ENCODE results near the gene CRKL. TPM values are rescaled to one million over a fixed set of nuclear protein-coding genes. Genes with fewer than 3 reads are reported as not detected.

CRKL gene
- polyA plus RNA-seq, 3 donors = 26.0 to 37.5 (median 29.4) TPM

Other genes starting within 250 kb of the CRKL start
- not detected for gene SERPIND1, start 143.3 kb upstream of the CRKL start, polyA plus RNA-seq
- 10 to 100 TPM; 22.8 to 74.4 (median 38.2) TPM for gene PI4KA, start 58.6 kb upstream of the CRKL start, polyA plus RNA-seq
- 10 to 100 TPM; 22.3 to 32.8 (median 28.9) TPM for gene SNAP29, start 58.4 kb upstream of the CRKL start, polyA plus RNA-seq
- 10 to 100 TPM in 1 of 3 donors, 1 to 10 TPM in 2; 2.1 to 40.9 (median 2.3) TPM for gene AIFM3, start 49.8 kb downstream of the CRKL start, polyA plus RNA-seq
- 10 to 100 TPM in 2 of 3 donors, 1 to 10 TPM in 1; 7.1 to 63.3 (median 11.5) TPM for gene LZTR1, start 64.9 kb downstream of the CRKL start, polyA plus RNA-seq
- 10 to 100 TPM; 18.4 to 22.9 (median 19.8) TPM for gene THAP7, start 84.7 kb downstream of the CRKL start, polyA plus RNA-seq
- gene P2RX6, start 97.8 kb downstream of the CRKL start, polyA plus RNA-seq = not detected
- not detected for gene SLC7A4, start 115.2 kb downstream of the CRKL start, polyA plus RNA-seq
- gene LRRC74B, start 128.5 kb downstream of the CRKL start, polyA plus RNA-seq = not detected

Measured in CD14-positive monocyte (primary cell).